Measurements from ENCODE around the gene ZBTB2. TPM values are rescaled to one million over a fixed set of nuclear protein-coding genes. Genes with fewer than 3 reads are reported as not detected.

Gene ZBTB2
- 9.3 and 14.2 TPM in 2 replicates for total RNA-seq

DNA sequence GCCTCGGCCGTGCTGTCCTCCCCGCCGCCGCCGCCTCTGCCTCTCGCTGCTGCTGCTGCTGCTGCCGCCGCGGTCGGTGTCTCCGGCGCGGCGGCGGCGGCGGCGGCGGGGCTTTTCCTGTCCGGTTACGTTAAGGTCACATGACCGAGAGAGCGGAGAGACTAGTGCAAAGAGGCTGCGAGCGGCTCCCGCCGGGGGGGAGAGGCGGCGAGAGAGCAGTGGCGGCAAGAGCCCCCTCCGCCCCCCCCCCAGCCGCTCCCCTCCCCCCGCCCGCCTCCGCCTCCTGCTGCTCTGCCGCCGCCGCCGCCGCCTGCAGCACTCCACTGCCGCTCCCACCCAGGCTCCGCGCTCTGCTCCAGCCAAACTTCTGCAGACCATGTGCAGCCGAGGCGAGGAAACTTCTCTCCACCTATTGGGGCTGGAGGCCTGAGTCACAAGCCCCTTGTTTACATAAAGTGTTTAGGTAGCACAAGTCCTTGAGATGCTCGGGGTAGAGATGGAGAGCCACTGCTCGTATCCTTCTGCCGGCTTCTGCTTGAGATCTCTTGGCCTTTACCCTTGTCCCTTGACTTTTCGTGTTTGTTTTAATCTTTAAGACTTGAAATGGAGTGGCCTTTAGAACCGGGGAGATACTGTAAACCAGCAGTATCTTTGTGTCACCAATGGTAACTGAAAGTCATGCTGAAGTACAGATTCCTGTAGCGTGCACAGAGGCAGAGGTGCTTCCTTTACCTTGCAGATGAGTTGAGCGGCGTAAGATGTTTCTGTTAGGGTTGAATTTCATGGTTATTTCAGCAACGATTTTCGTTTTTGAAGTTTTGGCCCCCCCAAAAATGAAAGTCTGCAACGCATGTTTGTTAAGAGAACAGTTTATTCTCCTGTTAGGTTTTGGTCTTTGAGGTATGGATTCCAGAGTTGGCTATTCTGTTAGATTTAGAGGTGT is at the start of gene ZBTB2:
TSS of gene ZBTB2 (minus strand) at position 89 of the 943 bp plus-strand sequence. CDS start 17,922 bp downstream, outside the sequence.

Other genes with a start within 250 kb of the ZBTB2 start
- gene AKAP12, start 151.6 kb downstream of the ZBTB2 start, total RNA-seq = 40.8 and 103 TPM in 2 replicates
- gene RMND1, start 60.6 kb upstream of the ZBTB2 start, total RNA-seq = 25.1 and 35.4 TPM in 2 replicates
- gene CCDC170, start 102.5 kb upstream of the ZBTB2 start, total RNA-seq = 0.94 TPM in 1 of 2 replicates, not detected in the other

Measured in pericardium fibroblast (primary cell).